GM18502 (cell line): Measurements from ENCODE around the gene CCBE1.
A peak's percentile ranks its signal among the peaks of the same experiment; 100 is the strongest.

Source experiments
- ATAC-seq: cut with Tn5 transposase; IDR thresholded peaks from one replicate; pipeline ENCODE4 v1.9.1; 2021; ENCODE audit warnings: mild to moderate bottlenecking; ENCODE audit not compliant: unreplicated experiment, poor library complexity

Gene CCBE1

GRCh38 chr18:59468821-59469220 lies 228.4 kb downstream of the CCBE1 start:
- ATAC-seq, result no peak

GRCh38 chr18:59467497-59467896 lies 229.7 kb downstream of the CCBE1 start:
- ATAC-seq, result no peak

- no peak for ATAC-seq
Measured at GRCh38 chr18:59466980-59467379, 230.2 kb downstream of the CCBE1 start.

GRCh38 chr18:59464486-59464885 lies 232.7 kb downstream of the CCBE1 start:
- no peak for ATAC-seq

GRCh38 chr18:59461171-59461570 lies 236.1 kb downstream of the CCBE1 start:
- ATAC-seq, result no peak

- no peak for ATAC-seq
Measured at GRCh38 chr18:59460072-59460420, 237.2 kb downstream of the CCBE1 start.

GRCh38 chr18:59459369-59460071 lies 237.7 kb downstream of the CCBE1 start:
- ATAC-seq, result peak; percentile 45

GRCh38 chr18:59458575-59458974 lies 238.6 kb downstream of the CCBE1 start:
- no peak for ATAC-seq

- no peak for ATAC-seq
Measured at GRCh38 chr18:59456657-59457056, 240.6 kb downstream of the CCBE1 start.

GRCh38 chr18:59455728-59456276 lies 241.4 kb downstream of the CCBE1 start:
- ATAC-seq, result no peak

GRCh38 chr18:59454909-59455727 lies 242.1 kb downstream of the CCBE1 start:
- no peak for ATAC-seq

- ATAC-seq, result no peak
Measured at GRCh38 chr18:59453468-59453961, 243.7 kb downstream of the CCBE1 start.

- ATAC-seq, result no peak
Measured at GRCh38 chr18:59451963-59452362, 245.3 kb downstream of the CCBE1 start.

GRCh38 chr18:59451073-59451472 lies 246.2 kb downstream of the CCBE1 start:
- ATAC-seq, result no peak

GRCh38 chr18:59448546-59448945 lies 248.7 kb downstream of the CCBE1 start:
- no peak for ATAC-seq

- no peak for ATAC-seq
Measured at GRCh38 chr18:59446012-59446411, 251.2 kb downstream of the CCBE1 start.

- ATAC-seq, result no peak
Measured at GRCh38 chr18:59437851-59438569, 259.2 kb downstream of the CCBE1 start.

GRCh38 chr18:59432803-59433597 lies 264.2 kb downstream of the CCBE1 start:
- ATAC-seq, result no peak

- no peak for ATAC-seq
Measured at GRCh38 chr18:59431131-59431530, 266.1 kb downstream of the CCBE1 start.

GRCh38 chr18:59429608-59430007 lies 267.6 kb downstream of the CCBE1 start:
- ATAC-seq, result no peak
